Fibroblast of lung (primary cell): Measurements from ENCODE around the gene PITX3. TPM values are rescaled to one million over a fixed set of nuclear protein-coding genes. Genes with fewer than 3 reads are reported as not detected.

Experiments used
- DNase-seq, 2 donors: peaks; one replicate each; pipeline versions ENCODE4 v3.0.0 to v3.0.0-alpha.2; 2010; ENCODE audit warnings: low read depth in 2 of 2
- H2AFZ ChIP-seq: 2 replicates; pipeline ENCODE4 v1.5.1; 2012; ENCODE audit warnings: low read length, control low read depth, inconsistent platforms
- H3K27ac ChIP-seq: 2 replicates; pipeline ENCODE4 v1.5.1; 2011; ENCODE audit warnings: low read length, control low read depth; ENCODE audit not compliant: insufficient read depth
- H3K27me3 ChIP-seq: 2 replicates; pipeline ENCODE4 v1.5.1; 2011; ENCODE audit warnings: mild to moderate bottlenecking, low read length; ENCODE audit not compliant: control insufficient read depth, insufficient read depth
- H3K36me3 ChIP-seq: 2 replicates; pipeline ENCODE4 v1.5.1; 2011; ENCODE audit warnings: low read length; ENCODE audit not compliant: control insufficient read depth, insufficient read depth
- H3K4me1 ChIP-seq: 2 replicates; pipeline ENCODE4 v1.5.1; 2011; ENCODE audit warnings: low read length; ENCODE audit not compliant: control insufficient read depth, insufficient read depth; ENCODE audit errors: extremely low read depth
- H3K4me2 ChIP-seq: 2 replicates; pipeline ENCODE4 v1.5.1; 2011; ENCODE audit warnings: low read length, control low read depth; ENCODE audit not compliant: insufficient read depth; ENCODE audit errors: extremely low read depth
- H3K4me3 ChIP-seq, 4 experiments: fragments of 200-600 bp in 1 of 4; sonication (generic) in 1 of 4; replicated peaks in 1 of 4; 2 replicates each; pipeline ENCODE4 v1.5.1; 2011 to 2016; ENCODE audit warnings: low read length in 4 of 4, low read depth in 3 of 4, mild to moderate bottlenecking in 3 of 4, control low read depth in 2 of 4, inconsistent platforms in 1 of 4, mixed read lengths in 1 of 4; ENCODE audit not compliant: insufficient read depth in 1 of 4; ENCODE audit errors: control extremely low read depth in 1 of 4
- H3K79me2 ChIP-seq: 2 replicates; pipeline ENCODE4 v1.5.1; 2012; ENCODE audit warnings: mild to moderate bottlenecking, low read length, inconsistent platforms; ENCODE audit not compliant: control insufficient read depth, insufficient read depth
- H3K9ac ChIP-seq: 2 replicates; pipeline ENCODE4 v1.5.1; 2011; ENCODE audit warnings: mild to moderate bottlenecking, low read length, control low read depth; ENCODE audit not compliant: insufficient read depth
- H3K9me3 ChIP-seq: 2 replicates; pipeline ENCODE4 v1.5.1; 2012; ENCODE audit warnings: low read depth, low read length; ENCODE audit not compliant: control insufficient read depth, insufficient read depth
- H4K20me1 ChIP-seq: 2 replicates; pipeline ENCODE4 v1.5.1; 2011; ENCODE audit warnings: low read length; ENCODE audit not compliant: control insufficient read depth, insufficient read depth; ENCODE audit errors: extremely low read depth
- CTCF ChIP-seq, 2 donors: IDR thresholded peaks in 1 of 2; conservative IDR thresholded peaks in 1 of 2; 1 replicate in 1 of 2; 2 replicates in 1 of 2; pipeline ENCODE4 v1.5.1; 2011 to 2012; ENCODE audit warnings: low read length in 2 of 2, control low read depth in 1 of 2, inconsistent platforms in 1 of 2, low read depth in 1 of 2, mild to moderate bottlenecking in 1 of 2
- EZH2 ChIP-seq: IDR thresholded peaks from 2 replicates; pipeline ENCODE4 v1.5.1; 2012; ENCODE audit warnings: low read length, control low read depth, mild to moderate bottlenecking; ENCODE audit errors: missing control alignments
- polyA plus RNA-seq, 2 donors: library from polyadenylated mRNA; depleted of rRNA in 1 of 2; stranded (reverse) in 1 of 2; unstranded in 1 of 2; fragments of >200 nt; gene quantifications; 2 replicates each; pipeline ENCODE4 v1.2.1, GENCODE V29; 2011 to 2012; ENCODE audit warnings: missing spikeins in 1 of 2
- total RNA-seq: library from RNA; depleted of rRNA; stranded (reverse); fragments of >200 nt; gene quantifications from 2 replicates; pipeline ENCODE4 v1.2.1, GENCODE V29; 2014

The PITX3 gene
- total and polyA plus RNA-seq, 2 donors (not counting 1 experiment from before 2014, with no cell fraction given): not detected

GRCh38 chr10:102246261-102246660 is 4.9 kb upstream of the PITX3 start:
- H2AFZ ChIP-seq: no peak overlapping the region
- peaks cover 19% of the 10 kb centered on the region for H3K4me1 ChIP-seq
- H3K79me2 ChIP-seq: peaks cover 56% of the 10 kb centered on the region
- H4K20me1 ChIP-seq: no peaks in the 10 kb centered on the region
- peak in 1 of 2 donors; percentile 53 for DNase-seq
- H3K9me3 ChIP-seq: no peaks in the 10 kb centered on the region
- H3K27ac ChIP-seq: peak overlapping the region; percentile 76
- peak overlapping the region; percentile 70 for H3K4me2 ChIP-seq
- H3K36me3 ChIP-seq: no peaks in the 10 kb centered on the region
- no peaks in the 10 kb centered on the region for H3K27me3 ChIP-seq
- H3K9ac ChIP-seq: no peak overlapping the region
- H3K4me3 ChIP-seq: peak overlapping the region; percentile 75 to 99 (median 96)
- no peak for TF ChIP-seq EZH2
- no peak for TF ChIP-seq CTCF (conservative IDR thresholded peaks at IDR 0.05 in 1 of 2, IDR thresholded peaks at IDR 0.05 in 1 of 2; ENCODE audit: low read depth in 1 of 2, low read length in 2 of 2)

- peaks cover 52% of the 10 kb centered on the region for H3K79me2 ChIP-seq
- peaks cover 21% of the 10 kb centered on the region for H3K4me1 ChIP-seq
- peak overlapping the region; percentile 76 for H3K27ac ChIP-seq
- no peak overlapping the region for H2AFZ ChIP-seq
- H4K20me1 ChIP-seq: no peaks in the 10 kb centered on the region
- no peaks in the 10 kb centered on the region for H3K27me3 ChIP-seq
- H3K4me2 ChIP-seq: peak overlapping the region; percentile 70
- H3K36me3 ChIP-seq: no peaks in the 10 kb centered on the region
- H3K9me3 ChIP-seq: no peaks in the 10 kb centered on the region
- DNase-seq: no peak
- TF ChIP-seq CTCF (conservative IDR thresholded peaks at IDR 0.05 in 1 of 2, IDR thresholded peaks at IDR 0.05 in 1 of 2; ENCODE audit: low read depth in 1 of 2, low read length in 2 of 2) (no peak), EZH2 (no peak)
- H3K4me3 ChIP-seq: peak overlapping the region; percentile 75 to 99 (median 96)
- H3K9ac ChIP-seq: peak overlapping the region; percentile 88
Observed at GRCh38 chr10:102245932-102246251, 4.6 kb upstream of the PITX3 start.

GRCh38 chr10:102245082-102245931 is 4.0 kb upstream of the PITX3 start, which contains the start of gene GBF1:
Gene GBF1, plus strand, starts transcription at chr10:102245532. Its CDS starts 13,407 bp downstream, at chr10:102258939.
- Histone ChIP-seq H3K27ac (peak within 1 kb of the TSS; percentile 76), H2AFZ (peak within 1 kb of the TSS; percentile 91), H3K27me3 (peaks cover 4% of the 10 kb centered on the region), H3K36me3 (no peaks in the 10 kb centered on the region), H3K79me2 (peaks cover 47% of the 10 kb centered on the region), H4K20me1 (no peaks in the 10 kb centered on the region), H3K9me3 (no peaks in the 10 kb centered on the region), H3K4me3 (peak within 1 kb of the TSS; percentile 75 to 99 (median 96)), H3K9ac (peak within 1 kb of the TSS; percentile 88), H3K4me1 (peaks cover 21% of the 10 kb centered on the region), H3K4me2 (peak within 1 kb of the TSS; percentile 70)
- peak; percentile 100 for DNase-seq
- no peak for TF ChIP-seq EZH2
- no peak for TF ChIP-seq CTCF (conservative IDR thresholded peaks at IDR 0.05 in 1 of 2, IDR thresholded peaks at IDR 0.05 in 1 of 2; ENCODE audit: low read depth in 1 of 2, low read length in 2 of 2)
